ENCODE measurements around the gene SAPCD1.
A peak's percentile ranks its signal among the peaks of the same experiment; 100 is the strongest.

The SAPCD1 gene

GRCh38 chr6:31762356-31762755, at the start of gene SAPCD1:
TSS of gene SAPCD1 (plus strand) at chr6:31762656. CDS start at chr6:31763055, 399 bp downstream.
- DNase-seq, result no peak

- DNase-seq, result no peak
Measured at GRCh38 chr6:31713465-31713864, 49.0 kb upstream of the SAPCD1 start.

DNA sequence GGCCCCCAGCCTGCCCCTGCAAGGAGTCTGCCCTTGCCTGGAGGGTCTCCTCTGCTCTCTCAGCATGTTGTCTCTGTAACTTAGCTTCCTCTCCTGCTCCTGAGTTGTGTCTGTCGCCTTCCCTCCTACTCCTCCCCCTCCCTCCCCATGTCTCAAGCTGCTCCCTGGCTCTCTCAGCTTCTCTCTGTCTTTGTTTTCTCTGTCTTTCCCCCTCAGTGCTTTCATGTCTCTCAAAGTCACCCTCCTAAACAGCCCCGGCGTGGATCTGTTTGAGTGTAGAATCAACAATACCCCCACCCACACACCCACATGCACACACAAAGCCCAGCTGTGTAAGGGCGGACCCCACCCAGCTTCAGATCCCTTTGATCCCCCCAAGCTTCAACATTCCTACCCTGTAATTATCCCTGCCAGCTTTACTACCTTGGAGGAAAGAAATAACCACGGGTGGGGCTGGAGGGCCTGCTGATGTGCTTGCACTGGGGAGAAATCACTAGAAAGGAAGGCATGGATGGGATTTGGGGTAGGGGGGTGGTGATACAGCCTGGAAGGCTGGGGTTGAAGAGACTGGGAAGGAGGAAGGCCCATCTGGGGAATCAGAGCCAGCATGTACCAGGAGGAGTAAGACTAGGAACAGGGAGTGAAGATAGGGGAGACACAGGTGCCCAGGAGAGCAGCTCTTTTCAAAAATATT, 48.3 kb upstream of the SAPCD1 start:
- DNase-seq, result no peak

GRCh38 chr6:31715022-31715958, 47.2 kb upstream of the SAPCD1 start, which contains the start of gene LY6G6D:
TSS of gene LY6G6D (plus strand) at chr6:31715348. CDS start at chr6:31715356, 8 bp downstream.
- peak; percentile 50 for DNase-seq

DNA sequence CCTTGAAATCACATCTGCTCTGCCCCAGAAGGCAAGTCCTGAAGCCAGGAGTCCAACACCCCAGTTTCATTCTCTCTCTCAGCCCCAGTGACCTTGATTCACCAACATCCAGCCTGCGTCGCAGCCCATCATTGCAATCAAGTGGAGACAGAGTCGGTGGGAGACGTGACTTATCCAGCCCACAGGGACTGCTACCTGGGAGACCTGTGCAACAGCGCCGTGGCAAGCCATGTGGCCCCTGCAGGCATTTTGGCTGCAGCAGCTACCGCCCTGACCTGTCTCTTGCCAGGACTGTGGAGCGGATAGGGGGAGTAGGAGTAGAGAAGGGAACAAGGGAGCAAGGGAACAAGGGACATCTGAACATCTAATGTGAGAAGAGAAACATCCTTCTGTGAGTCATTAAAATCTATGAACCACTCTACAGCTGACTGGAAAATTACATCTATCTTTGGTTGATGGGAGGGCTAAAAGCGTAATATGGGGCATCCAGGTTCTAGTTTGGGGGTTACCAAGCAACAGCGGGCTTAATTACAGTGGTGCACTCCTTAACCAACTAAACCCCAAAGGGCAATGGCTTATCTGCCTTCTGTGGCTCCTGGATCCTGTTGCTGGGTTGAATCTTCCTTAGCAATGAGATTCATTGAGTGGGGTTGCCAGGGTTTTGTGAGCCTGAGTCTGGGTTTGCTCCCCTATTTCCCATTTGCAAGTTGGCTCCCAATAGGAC, 44.8 kb upstream of the SAPCD1 start:
- no peak for DNase-seq

GRCh38 chr6:31718265-31718664, 44.2 kb upstream of the SAPCD1 start:
- DNase-seq, result no peak

DNA sequence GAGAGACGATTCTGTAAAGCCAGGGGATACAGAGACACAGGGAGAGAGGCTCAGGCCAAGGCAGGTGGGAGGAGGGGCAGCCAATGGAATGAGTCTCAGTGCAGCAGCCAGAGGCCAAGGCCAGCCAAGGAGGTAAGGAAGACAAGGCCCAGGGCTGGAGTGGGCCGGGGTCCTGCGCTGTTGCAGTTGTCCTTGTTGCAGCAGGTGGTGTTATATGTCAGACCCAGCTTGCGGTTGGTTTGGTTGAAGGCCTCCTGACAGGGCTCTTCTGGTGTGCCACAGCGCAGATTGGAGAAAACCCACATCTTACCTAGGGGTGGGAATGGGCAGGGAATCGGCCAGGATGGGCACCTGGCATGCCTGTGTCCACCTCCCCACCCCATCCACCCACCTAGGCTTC, 43.5 kb upstream of the SAPCD1 start:
- DNase-seq, result no peak

DNA sequence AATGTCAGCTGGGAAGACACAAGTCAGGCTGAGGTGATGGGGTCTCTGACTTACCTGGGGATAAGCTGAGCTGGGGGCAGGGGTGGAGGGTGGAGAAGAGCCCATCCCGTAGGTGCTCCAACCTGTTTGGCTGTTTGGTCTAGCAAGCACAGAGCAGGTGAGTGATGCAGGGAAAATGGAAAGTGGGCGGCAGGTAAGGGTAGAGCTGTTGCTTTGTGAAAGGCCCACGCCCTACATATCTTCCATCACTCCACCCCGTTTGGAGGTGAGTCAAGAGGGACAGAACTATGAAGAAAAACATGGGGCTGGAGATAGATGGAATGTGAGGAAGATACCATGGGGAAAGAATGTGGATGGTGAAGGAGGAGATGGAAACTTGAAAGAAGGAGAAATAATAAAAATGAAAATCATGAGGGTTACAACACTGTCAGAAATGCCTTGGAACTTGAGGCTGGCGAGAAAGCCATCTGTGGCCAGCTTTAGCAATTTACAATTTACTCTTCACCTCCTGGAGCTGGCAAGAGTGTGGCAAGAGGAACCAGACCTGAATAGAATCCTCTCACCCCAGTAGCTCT, 42.2 kb upstream of the SAPCD1 start:
- DNase-seq, result no peak

DNA sequence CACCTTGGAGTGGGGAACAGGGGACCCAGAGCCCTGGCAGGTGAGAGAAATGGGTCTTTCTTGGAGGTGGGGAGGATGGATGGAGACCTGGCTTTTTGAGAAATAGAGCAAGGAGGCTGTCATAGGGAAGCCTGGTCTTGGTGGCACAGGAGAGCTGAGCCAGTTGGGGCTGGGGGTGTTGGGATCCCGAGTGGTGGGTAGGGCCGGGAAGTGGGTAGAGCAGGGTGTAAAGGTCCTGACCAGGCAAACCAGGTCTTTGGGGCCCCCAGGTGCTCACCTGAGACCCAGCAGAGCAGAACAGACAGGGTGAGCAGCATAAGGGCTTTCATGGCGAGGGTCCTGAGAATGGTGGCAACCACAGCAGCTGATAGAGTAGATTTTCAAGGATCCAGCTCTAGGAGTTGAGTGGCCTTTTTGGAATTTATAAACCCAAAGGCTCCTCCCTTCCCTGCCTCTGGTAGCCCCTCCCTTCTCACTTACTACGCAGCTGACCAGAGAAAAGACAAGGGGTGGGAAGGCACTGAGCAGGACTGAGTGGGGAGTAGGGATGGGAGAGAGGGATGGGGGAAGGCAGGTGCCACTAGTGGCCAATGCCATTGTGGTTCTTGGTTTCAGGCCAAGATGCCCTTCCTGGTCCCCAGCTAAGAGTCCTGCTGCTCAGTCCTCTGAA, 41.0 kb upstream of the SAPCD1 start, which contains the start of gene LY6G6C:
LY6G6C (minus strand) TSS at position 396 of the 670 bp plus-strand sequence; CDS start at position 329, 67 bp downstream.
- no peak for DNase-seq

DNA sequence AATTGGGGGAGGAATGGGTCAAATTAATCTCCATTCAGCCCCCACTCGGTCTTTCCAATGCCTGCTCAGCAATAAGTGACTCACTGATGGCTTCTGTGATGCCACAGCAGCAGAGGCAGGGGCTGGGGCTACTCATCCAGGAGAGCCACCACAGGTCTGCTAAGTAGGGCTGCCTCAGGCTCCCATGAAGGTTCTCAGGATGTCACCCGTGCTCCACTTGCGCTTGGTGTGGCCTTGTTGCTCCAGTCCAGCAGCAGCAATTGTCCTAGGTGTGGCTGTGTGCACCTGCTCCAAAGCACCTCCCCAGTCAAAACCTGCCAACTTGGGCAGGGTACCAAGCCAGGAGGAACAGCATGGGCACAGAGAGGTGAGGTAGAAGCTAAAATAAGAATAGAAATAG, 40.3 kb upstream of the SAPCD1 start:
- DNase-seq, result no peak

- DNase-seq, result no peak
Measured at GRCh38 chr6:31723245-31723979, 39.0 kb upstream of the SAPCD1 start, which contains the start of gene MPIG6B. TSS of gene MPIG6B (plus strand) at chr6:31723373. CDS start at chr6:31723384, 11 bp downstream.

DNA sequence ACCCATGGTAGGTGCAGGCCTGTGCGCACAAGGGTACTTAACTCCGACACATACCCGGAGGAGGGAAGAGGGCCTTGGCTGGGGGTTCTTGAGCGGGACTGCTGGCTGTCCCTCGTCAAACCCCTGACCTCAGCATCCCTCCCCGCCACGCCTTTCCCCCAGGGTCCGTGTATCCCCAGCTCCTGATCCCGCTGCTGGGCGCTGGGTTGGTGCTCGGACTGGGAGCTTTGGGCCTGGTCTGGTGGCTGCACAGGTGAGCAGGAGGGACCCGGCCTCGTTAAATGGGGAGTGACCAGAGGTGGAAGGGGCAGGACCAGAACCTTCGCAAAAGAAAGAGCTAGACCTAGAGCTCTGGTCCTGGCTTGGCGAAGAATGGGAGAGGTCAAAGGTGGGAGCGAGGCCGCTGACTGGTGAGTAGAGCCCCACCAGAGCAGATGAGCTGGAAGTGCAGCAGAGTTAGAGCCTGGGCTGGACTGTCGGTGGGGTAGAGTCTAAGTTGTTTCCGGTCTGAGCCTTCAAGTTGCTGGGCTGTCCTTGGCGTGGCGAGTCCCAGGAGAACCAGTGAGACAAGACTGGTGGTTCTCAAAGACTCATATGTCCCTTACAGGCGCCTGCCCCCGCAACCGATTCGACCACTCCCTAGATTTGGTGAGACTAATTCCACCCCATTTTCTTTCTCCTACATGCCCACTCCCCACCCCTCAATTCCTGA, 38.3 kb upstream of the SAPCD1 start:
- no peak for DNase-seq

DNA sequence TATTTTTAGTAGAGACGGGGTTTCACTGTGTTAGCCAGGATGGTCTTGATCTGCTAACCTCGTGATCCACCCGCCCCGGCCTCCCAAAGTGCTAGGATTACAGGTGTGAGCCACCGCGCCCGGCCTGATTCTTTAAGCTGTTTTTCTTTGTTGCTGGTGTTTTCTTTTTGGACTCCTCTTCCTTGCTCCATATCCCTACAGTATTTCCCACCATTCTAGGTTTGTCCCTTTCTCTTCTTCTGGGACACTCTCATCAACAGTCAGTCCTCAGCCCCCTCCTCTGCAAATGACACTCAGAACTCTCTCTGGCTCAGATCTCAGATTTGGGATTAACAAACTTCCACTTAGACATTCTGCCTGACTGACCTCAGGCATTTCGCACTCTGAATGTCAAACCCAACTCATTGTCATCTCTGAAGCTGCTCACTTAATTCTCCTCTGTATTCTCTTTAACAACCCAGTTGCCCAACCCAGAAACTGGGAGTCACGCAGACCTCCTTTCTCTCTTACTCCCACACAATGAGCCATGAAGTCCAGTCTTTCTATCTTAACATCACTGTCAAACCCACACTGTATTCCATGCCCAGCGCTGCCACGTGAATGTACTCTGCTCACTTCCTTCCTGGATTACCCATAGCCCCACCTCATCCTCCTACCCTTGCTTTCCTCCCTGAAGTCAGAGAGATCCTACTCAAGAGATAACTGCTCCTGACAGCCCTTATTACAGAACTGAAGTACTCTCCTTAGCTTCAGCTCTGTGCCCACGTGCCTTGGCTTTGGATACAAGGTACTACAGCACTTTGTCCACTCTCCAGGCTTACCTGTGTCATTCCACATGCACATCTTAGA, 36.7 kb upstream of the SAPCD1 start:
- no peak for DNase-seq

DNA sequence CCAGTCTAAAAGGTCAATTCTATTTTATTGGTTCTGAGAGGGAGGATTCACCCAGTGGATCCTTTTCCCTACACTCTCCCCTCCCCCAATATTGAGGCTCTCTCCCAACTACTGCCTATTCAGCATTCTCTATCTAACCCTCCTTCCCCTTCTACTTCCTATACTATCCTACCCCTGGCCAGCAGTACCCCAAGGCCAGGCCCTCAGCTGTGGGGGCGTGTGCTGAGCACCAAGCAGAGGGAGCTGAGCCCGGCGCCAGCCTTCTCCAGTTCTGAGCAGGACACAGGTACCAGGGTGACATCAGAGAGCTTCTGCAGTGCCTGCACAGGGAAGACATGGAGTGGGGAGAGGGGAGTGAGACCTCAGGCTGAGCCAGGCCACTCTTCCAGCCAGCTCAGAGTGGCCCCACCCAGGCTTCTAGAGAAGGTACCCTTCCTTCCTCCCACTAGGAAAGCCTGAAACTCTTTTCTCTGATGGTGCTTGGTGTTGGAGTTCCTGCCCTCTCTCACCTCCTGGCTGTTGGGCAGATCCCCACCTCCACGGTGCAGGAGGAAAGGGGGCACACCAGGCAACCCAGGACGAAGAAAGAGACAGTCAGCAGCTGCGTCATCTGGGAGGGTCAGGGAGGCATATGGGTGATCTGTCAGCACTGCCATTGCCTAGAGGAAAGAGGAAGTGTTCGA, 35.3 kb upstream of the SAPCD1 start:
- DNase-seq, result no peak

- DNase-seq, result no peak
Measured at GRCh38 chr6:31727717-31728671, 34.5 kb upstream of the SAPCD1 start.

DNA sequence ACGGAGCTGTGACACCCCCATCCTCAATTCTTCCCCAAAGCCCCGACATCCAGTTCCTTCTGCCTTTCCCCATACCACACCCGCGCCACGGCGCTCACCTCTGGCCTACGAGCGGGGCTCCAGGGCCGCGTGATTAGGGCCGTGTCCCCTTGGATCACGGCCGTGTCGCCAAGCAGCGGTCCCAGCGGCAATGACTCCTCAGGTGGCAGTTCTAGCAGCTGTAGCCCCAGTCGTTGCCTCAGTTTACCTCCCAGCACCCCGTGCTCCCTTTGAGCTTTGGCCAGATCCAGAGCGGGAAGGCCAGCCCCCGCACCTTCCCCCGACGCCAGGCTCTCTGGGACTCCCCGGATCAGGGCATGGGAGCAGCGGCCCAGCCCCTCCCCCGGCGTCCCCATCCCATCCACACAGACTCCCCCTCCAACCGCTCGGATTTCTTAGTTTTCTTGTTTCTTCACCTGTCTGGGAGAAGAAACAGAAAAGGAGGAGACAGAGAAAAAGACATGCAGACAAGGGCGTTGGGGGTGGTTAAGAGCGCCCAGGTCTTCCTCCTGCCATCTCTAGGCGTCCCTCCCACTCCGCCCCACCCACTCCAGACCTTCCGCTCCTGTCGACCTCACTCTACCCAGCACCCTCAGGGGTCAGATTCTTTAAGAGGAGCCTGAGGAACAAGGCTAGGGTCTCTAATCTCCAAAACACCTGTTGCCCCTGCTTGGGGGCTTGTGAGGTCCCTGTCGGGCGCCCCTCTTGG, 33.5 kb upstream of the SAPCD1 start, which contains the start of gene DDAH2:
DDAH2 (minus strand) TSS at position 533 of the 748 bp plus-strand sequence; CDS start at position 395, 138 bp downstream.
- DNase-seq, result no peak

DNA sequence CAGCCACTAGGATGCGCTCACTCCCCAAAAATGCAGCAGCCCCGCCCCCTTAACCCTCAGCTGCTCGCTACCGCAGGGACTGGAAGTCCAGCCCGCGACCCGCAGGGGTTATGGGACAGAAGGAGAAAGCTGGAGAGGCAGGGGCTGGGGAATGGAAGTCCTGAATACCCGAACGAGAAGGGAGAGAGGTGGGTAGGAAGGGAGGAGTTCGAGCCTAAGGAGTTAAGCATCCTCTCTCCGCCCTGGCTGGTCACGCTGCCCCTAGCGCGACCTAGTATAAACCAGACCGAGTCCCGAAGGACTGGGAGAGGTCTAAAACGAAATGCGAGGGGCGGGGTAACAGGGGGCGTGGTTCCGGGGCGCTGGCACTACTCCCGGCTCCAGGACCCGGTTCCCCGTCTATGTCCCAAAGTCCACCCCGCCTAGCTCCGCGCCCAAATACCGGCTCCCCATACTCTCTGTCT, 32.9 kb upstream of the SAPCD1 start:
- DNase-seq, result peak; percentile 94

All from femur (tissue), 1 donor.